Measurements from ENCODE around the gene SOHLH2.

The SOHLH2 gene

DNA sequence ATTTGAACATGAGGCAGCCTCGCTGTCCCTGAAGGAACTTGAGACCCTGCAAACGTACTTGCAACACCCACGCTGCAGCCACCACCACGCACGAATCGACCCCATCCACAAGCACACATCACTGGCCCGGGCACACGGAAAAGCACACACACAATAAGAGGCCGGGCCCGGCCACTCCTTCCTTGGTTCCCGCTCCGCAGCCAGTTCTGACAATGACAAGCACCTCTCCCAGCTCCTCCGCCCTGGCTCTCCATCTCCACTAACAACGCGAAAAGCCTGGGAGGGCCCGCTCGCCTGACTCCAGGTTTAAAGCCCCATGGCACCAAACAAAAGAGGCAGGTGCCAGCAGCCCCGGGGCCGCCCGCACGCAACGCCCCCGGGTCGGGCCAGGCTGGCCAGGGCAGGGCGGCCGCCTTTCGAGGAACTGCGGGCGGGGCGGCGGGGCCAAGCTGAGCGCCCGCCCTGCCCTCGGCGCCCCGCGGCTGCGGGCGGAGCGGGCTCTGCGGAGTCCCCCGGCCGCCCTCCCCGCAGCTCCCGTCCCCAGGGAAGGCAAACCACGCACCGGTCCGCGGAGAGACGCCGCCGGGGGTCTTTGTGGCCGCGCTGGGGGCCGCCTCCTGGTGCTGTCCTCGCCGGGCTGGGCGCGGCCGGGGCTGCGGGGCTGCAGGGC lies 83.7 kb downstream of the SOHLH2 start:
- no peak for DNase-seq

DNA sequence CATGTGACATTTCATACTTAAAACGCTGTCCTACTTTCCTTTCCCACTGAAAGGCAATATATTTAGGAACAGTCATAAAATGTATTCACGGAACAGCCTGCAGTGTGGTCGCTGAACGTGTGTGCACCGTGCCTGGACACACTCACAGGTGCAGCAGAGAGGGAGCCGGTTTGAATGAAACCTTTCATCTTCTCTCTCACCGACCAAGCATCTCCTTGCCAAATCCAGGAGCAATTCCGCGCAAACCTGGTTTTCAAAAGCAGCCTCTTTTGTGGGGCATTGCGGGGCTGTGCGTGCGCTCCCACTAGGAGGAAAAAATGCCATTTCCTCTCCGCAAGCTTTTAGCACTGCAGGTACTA lies 84.2 kb downstream of the SOHLH2 start:
- DNase-seq = no peak

- DNase-seq = no peak
These were observed 84.8 kb downstream of the SOHLH2 start for GRCh38 chr13:36129539-36129938.

GRCh38 chr13:36126491-36126890 lies 87.9 kb downstream of the SOHLH2 start:
- no peak for DNase-seq

- DNase-seq = no peak
These were observed 88.5 kb downstream of the SOHLH2 start for GRCh38 chr13:36125841-36126240.

GRCh38 chr13:36124236-36124822 lies 90.0 kb downstream of the SOHLH2 start:
- no peak for DNase-seq
